Measurements from ENCODE around the gene SPDYE2B. TPM values are rescaled to one million over a fixed set of nuclear protein-coding genes. Genes with fewer than 3 reads are reported as not detected.

Gene SPDYE2B
- total RNA-seq, 1 donor from 2014 or later: not detected

Other genes with a start within 250 kb of the SPDYE2B start
- 94.3 and 147 TPM in 2 replicates for gene ORAI2, start 216.7 kb upstream of the SPDYE2B start, total RNA-seq
- 11.6 and 25.5 TPM in 2 replicates for gene ALKBH4, start 185.5 kb upstream of the SPDYE2B start, total RNA-seq
- gene LRWD1, start 185.3 kb upstream of the SPDYE2B start, total RNA-seq: 21.6 and 28.8 TPM in 2 replicates
- 19.9 and 22.4 TPM in 2 replicates for gene POLR2J, start 171.4 kb upstream of the SPDYE2B start, total RNA-seq
- gene RASA4B, start 132.5 kb upstream of the SPDYE2B start, total RNA-seq: 10.1 and 13.1 TPM in 2 replicates
- 2.3 and 2.7 TPM in 2 replicates for gene UPK3BL2, start 106.6 kb upstream of the SPDYE2B start, total RNA-seq
- not detected in 2 replicates for gene SPDYE2, start 99.1 kb upstream of the SPDYE2B start, total RNA-seq
- gene POLR2J3, start 77.7 kb upstream of the SPDYE2B start, total RNA-seq: 25.5 and 36.4 TPM in 2 replicates
- 30.4 and 38.3 TPM in 2 replicates for gene RASA4, start 33.6 kb upstream of the SPDYE2B start, total RNA-seq
- 10.1 and 12.6 TPM in 2 replicates for gene UPK3BL1, start 7.5 kb upstream of the SPDYE2B start, total RNA-seq
- 2.5 and 5.4 TPM in 2 replicates for gene POLR2J2, start 21.3 kb downstream of the SPDYE2B start, total RNA-seq
- gene FAM185A, start 98.7 kb downstream of the SPDYE2B start, total RNA-seq: 9.2 and 9.4 TPM in 2 replicates